ENCODE results near the gene CD70. TPM values are rescaled to one million over a fixed set of nuclear protein-coding genes. Genes with fewer than 3 reads are reported as not detected.
A peak's percentile ranks its signal among the peaks of the same experiment; 100 is the strongest.
"Not testable (repeated sequence)": the region's sequence is repeated elsewhere in the genome, so short reads cannot be mapped to it uniquely, and the experiment has no call there.

CD70 gene
- total RNA-seq, 1 experiment from 2014 or later, result 17.2 TPM

- not testable (repeated sequence) for DNase-seq, H3K4me3 ChIP-seq, H3K9me3 ChIP-seq, H3K27me3 ChIP-seq, H3K36me3 ChIP-seq
Observed at GRCh38 chr19:6582515-6583484, 8.2 kb downstream of the CD70 start.

- Histone ChIP-seq H3K9me3 (no peaks in the 10 kb centered on the region), H3K36me3 (no peaks in the 10 kb centered on the region), H3K4me3 (no peak overlapping the region), H3K27me3 (no peaks in the 10 kb centered on the region)
- peak; percentile 84 for DNase-seq
Observed at GRCh38 chr19:6580313-6580712, 10.6 kb downstream of the CD70 start.

- no peaks in the 10 kb centered on the region for H3K9me3 ChIP-seq
- no peaks in the 10 kb centered on the region for H3K36me3 ChIP-seq
- no peak overlapping the region for H3K4me3 ChIP-seq
- H3K27me3 ChIP-seq, result no peaks in the 10 kb centered on the region
- DNase-seq, result no peak
Observed at GRCh38 chr19:6579450-6580178, 11.3 kb downstream of the CD70 start.

GRCh38 chr19:6577476-6578125 lies 13.3 kb downstream of the CD70 start:
- DNase-seq, result peak; percentile 40

GRCh38 chr19:6576869-6577475 lies 14.0 kb downstream of the CD70 start:
- DNase-seq, result no peak
- Histone ChIP-seq H3K4me3 (no peak overlapping the region), H3K36me3 (no peaks in the 10 kb centered on the region), H3K27me3 (no peaks in the 10 kb centered on the region), H3K9me3 (no peaks in the 10 kb centered on the region)

More at GRCh38 chr19:6577476-6578125, 13.3 kb downstream of the CD70 start:
- Histone ChIP-seq H3K36me3 (no peaks in the 10 kb centered on the region), H3K4me3 (no peak overlapping the region), H3K9me3 (no peaks in the 10 kb centered on the region), H3K27me3 (no peaks in the 10 kb centered on the region)

GRCh38 chr19:6573350-6573749 lies 17.6 kb downstream of the CD70 start:
- DNase-seq, result no peak
- no peak overlapping the region for H3K4me3 ChIP-seq
- H3K27me3 ChIP-seq, result no peaks in the 10 kb centered on the region
- no peaks in the 10 kb centered on the region; the same call in 1 of the 2 replicates for H3K9me3 ChIP-seq
- H3K36me3 ChIP-seq, result no peaks in the 10 kb centered on the region

GRCh38 chr19:6572217-6572616 lies 18.7 kb downstream of the CD70 start:
- no peak for DNase-seq
- H3K27me3 ChIP-seq, result no peaks in the 10 kb centered on the region
- no peaks in the 10 kb centered on the region for H3K36me3 ChIP-seq
- H3K9me3 ChIP-seq, result peaks cover 1% of the 10 kb centered on the region; the same call in 1 of the 2 replicates
- no peak overlapping the region for H3K4me3 ChIP-seq

- H3K9me3 ChIP-seq, result peaks cover 3% of the 10 kb centered on the region; the same call in 1 of the 2 replicates
- H3K36me3 ChIP-seq, result no peaks in the 10 kb centered on the region
- DNase-seq, result no peak
- no peak overlapping the region for H3K4me3 ChIP-seq
- no peaks in the 10 kb centered on the region for H3K27me3 ChIP-seq
Observed at GRCh38 chr19:6571167-6571566, 19.8 kb downstream of the CD70 start.

GRCh38 chr19:6570764-6571163 lies 20.2 kb downstream of the CD70 start:
- Histone ChIP-seq H3K36me3 (no peaks in the 10 kb centered on the region), H3K9me3 (peaks cover 3% of the 10 kb centered on the region; the same call in 1 of the 2 replicates), H3K27me3 (no peaks in the 10 kb centered on the region), H3K4me3 (no peak overlapping the region)
- DNase-seq, result no peak

- DNase-seq, result no peak
- Histone ChIP-seq H3K9me3 (peaks cover 3% of the 10 kb centered on the region; the same call in 1 of the 2 replicates), H3K4me3 (no peak overlapping the region), H3K36me3 (no peaks in the 10 kb centered on the region), H3K27me3 (no peaks in the 10 kb centered on the region)
Observed at GRCh38 chr19:6568816-6569215, 22.1 kb downstream of the CD70 start.

- Histone ChIP-seq H3K27me3 (no peaks in the 10 kb centered on the region), H3K4me3 (no peak overlapping the region), H3K36me3 (no peaks in the 10 kb centered on the region), H3K9me3 (peaks cover 3% of the 10 kb centered on the region; the same call in 1 of the 2 replicates)
- DNase-seq, result peak; percentile 54
Observed at GRCh38 chr19:6568010-6568526, 22.9 kb downstream of the CD70 start.

GRCh38 chr19:6566727-6567126 lies 24.2 kb downstream of the CD70 start:
- not testable (repeated sequence) for H3K9me3 ChIP-seq, DNase-seq, H3K4me3 ChIP-seq, H3K27me3 ChIP-seq, H3K36me3 ChIP-seq

GRCh38 chr19:6564393-6564792 lies 26.6 kb downstream of the CD70 start:
- Histone ChIP-seq H3K27me3 (no peaks in the 10 kb centered on the region), H3K36me3 (no peaks in the 10 kb centered on the region), H3K4me3 (no peak overlapping the region), H3K9me3 (0 out of 2 replicates have a peak, but pooled peaks cover 3% of the 10 kb centered on the region)
- DNase-seq, result no peak

- H3K4me3 ChIP-seq, H3K36me3 ChIP-seq, H3K9me3 ChIP-seq, DNase-seq, H3K27me3 ChIP-seq: not testable (repeated sequence)
Observed at GRCh38 chr19:6562437-6562836, 28.5 kb downstream of the CD70 start.

GRCh38 chr19:6556480-6557195 lies 34.3 kb downstream of the CD70 start:
- H3K9me3 ChIP-seq, result no peaks in the 10 kb centered on the region
- H3K4me3 ChIP-seq, result no peak overlapping the region
- H3K27me3 ChIP-seq, result no peaks in the 10 kb centered on the region
- DNase-seq, result no peak
- H3K36me3 ChIP-seq, result no peaks in the 10 kb centered on the region

- no peak for DNase-seq
- Histone ChIP-seq H3K9me3 (no peaks in the 10 kb centered on the region), H3K27me3 (no peaks in the 10 kb centered on the region), H3K4me3 (no peak overlapping the region), H3K36me3 (no peaks in the 10 kb centered on the region)
Observed at GRCh38 chr19:6556043-6556449, 34.9 kb downstream of the CD70 start.
